Measurements from ENCODE around the gene TFEB. TPM values are rescaled to one million over a fixed set of nuclear protein-coding genes. Genes with fewer than 3 reads are reported as not detected.

The TFEB gene
- total and polyA plus RNA-seq, 2 of the 8 experiments (the other 6 are each of a cell fraction or from before 2014, with no cell fraction given): 2.3 to 6.7 TPM

DNA sequence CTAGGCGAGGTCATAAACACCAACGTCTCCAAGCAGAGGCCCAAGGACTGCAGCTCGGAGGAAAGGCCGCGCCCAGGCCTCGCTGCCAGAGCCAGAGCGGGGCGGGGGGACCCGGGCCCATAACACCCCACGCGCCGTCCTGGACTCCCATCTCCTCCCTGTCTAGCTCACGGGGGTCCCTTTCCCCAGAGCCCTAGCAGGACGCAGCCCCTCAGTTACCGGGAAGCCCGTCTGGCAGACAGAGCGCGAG, 52.2 kb downstream of the TFEB start:
- Histone ChIP-seq H2AK5ac (ENCODE audit: low read depth, low read length) (no peak overlapping the region), H4K91ac (replicated peaks; ENCODE audit: insufficient read length, low read length) (no peak overlapping the region), H3K23ac (ENCODE audit: insufficient read length) (no peak overlapping the region), H4K8ac (ENCODE audit: extremely low read depth, insufficient read depth, low read length) (peak overlapping the region; percentile 63; the same call in 1 of the 2 replicates), H3K14ac (ENCODE audit: insufficient read length) (no peak overlapping the region), H3K36me3 (ENCODE audit: control insufficient read depth in 2 of 4, insufficient read depth in 4 of 4, low read length in 3 of 4) (no peaks in the 10 kb centered on the region), H4K5ac (ENCODE audit: insufficient read length, low read depth, low read length) (no peak overlapping the region), H3K79me1 (ENCODE audit: low read depth, low read length) (no peaks in the 10 kb centered on the region), H2BK120ac (replicated peaks; ENCODE audit: low read depth, low read length) (no peak overlapping the region), H2AFZ (ENCODE audit: low read length) (0 out of 2 replicates have a peak overlapping the region, but pooled peaks have one; percentile 71), H2BK20ac (ENCODE audit: low read length) (peak overlapping the region; percentile 6; the same call in 1 of the 2 replicates), H3K9ac (replicated peaks in 1 of 4; ENCODE audit: extremely low read depth in 1 of 4, low read depth in 3 of 4, low read length in 3 of 4) (no peak overlapping the region), H3K4ac (replicated peaks; ENCODE audit: insufficient read length, low read depth, low read length) (no peak overlapping the region), H3K4me3 (ENCODE audit: extremely low read depth in 1 of 4, insufficient read depth in 2 of 4, low read depth in 3 of 4, low read length in 4 of 4) (peak overlapping the region in 3 of 4 experiments; percentile 11 to 57 (median 29); a peak in 5 of 8 replicates), H3K23me2 (ENCODE audit: low read depth, low read length) (peaks cover 5% of the 10 kb centered on the region; the same call in 1 of the 2 replicates), H2BK12ac (ENCODE audit: low read depth, low read length) (no peak overlapping the region), H3K18ac (ENCODE audit: extremely low read depth, low read length) (peak overlapping the region; percentile 48), H2BK5ac (ENCODE audit: low read depth, low read length) (peak overlapping the region; percentile 32; the same call in 1 of the 2 replicates), H3K4me1 (replicated peaks in 1 of 4; ENCODE audit: control insufficient read depth in 3 of 4, insufficient read depth in 4 of 4, low read length in 3 of 4) (peaks cover 5 to 37% (median 15%) of the 10 kb centered on the region in 4 experiments), H4K20me1 (replicated peaks in 1 of 2; ENCODE audit: control insufficient read depth in 1 of 2, insufficient read depth in 2 of 2, low read length in 2 of 2) (no peaks in the 10 kb centered on the region), H3K79me2 (ENCODE audit: control insufficient read depth in 1 of 2, insufficient read depth in 2 of 2, low read length in 2 of 2) (no peaks in the 10 kb centered on the region), H3K4me2 (ENCODE audit: insufficient read depth in 1 of 2, low read depth in 2 of 2, low read length in 2 of 2) (peak overlapping the region; percentile 2 to 74; a peak in 3 of 4 replicates), H3K27ac (ENCODE audit: low read depth, low read length) (no peak overlapping the region), H3K9me3 (ENCODE audit: insufficient read depth in 2 of 2, low read depth in 1 of 2, low read length in 1 of 2) (no peaks in the 10 kb centered on the region), H2BK15ac (ENCODE audit: low read length) (no peak overlapping the region; the same call in 1 of the 2 replicates), H3K56ac (replicated peaks; ENCODE audit: insufficient read length, low read depth, low read length) (no peak overlapping the region), H3K27me3 (replicated peaks in 1 of 4; ENCODE audit: control insufficient read depth in 3 of 4, extremely low read depth in 1 of 4, insufficient read depth in 3 of 4, low read length in 3 of 4) (peaks cover 0 to 12% (median 5%) of the 10 kb centered on the region in 4 experiments; a peak in 4 of 7 replicates)
- ChIA-PET POLR2A (ENCODE audit: partially characterized antibody) (interaction anchor here (0.9 to 1.9 kb wide), 3 partner anchors 39 to 83 kb away, joined by 3 to 10 read pairs (median 4); no protein-coding TSS in a partner anchor), CTCF (ENCODE audit: partially characterized antibody) (interaction anchor here (0.5 to 14.1 kb wide), 64 partner anchors 8 to 501 kb away, joined by 3 to 299 read pairs (median 5); partner anchors contain the start of genes MDFI and TOMM6)
- no peak for FAIRE-seq
- TF ChIP-seq CEBPB (IDR thresholded peaks at IDR 0.05; ENCODE audit: low read depth, low read length): no peak
- TF ChIP-seq TAF7 (optimal IDR thresholded peaks at IDR 0.05; ENCODE audit: borderline replicate concordance, low read depth, low read length): no peak
- TF ChIP-seq TAF1 (IDR thresholded peaks at IDR 0.05; ENCODE audit: low read depth, low read length): no peak
- no peak for TF ChIP-seq CHD1 (IDR thresholded peaks at IDR 0.05; ENCODE audit: low read depth, low read length)
- TF ChIP-seq CHD2 (IDR thresholded peaks at IDR 0.05; ENCODE audit: low read length): no peak
- TF ChIP-seq NANOG (IDR thresholded peaks at IDR 0.05; ENCODE audit: insufficient read depth, low read depth, low read length, poor library complexity, severe bottlenecking): no peak
- TF ChIP-seq FOSL1 (IDR thresholded peaks at IDR 0.05; ENCODE audit: insufficient read depth, low read depth, low read length): no peak
- no peak for TF ChIP-seq RNF2 (IDR thresholded peaks at IDR 0.05; ENCODE audit: borderline replicate concordance, low read depth, low read length, missing control alignments, poor library complexity, severe bottlenecking)
- DNase-seq (ENCODE audit: low read depth in 1 of 2, low spot score in 2 of 2): no peak
- WGBS, 2 experiments (ENCODE audit: extremely low coverage in 1 of 2, insufficient coverage in 1 of 2, insufficient read length in 1 of 2, insufficient replicate concordance in 2 of 2, low coverage in 1 of 2, low lambda C conversion rate in 2 of 2, missing lambda C conversion rate in 1 of 2): 40% methylated on average over 18 of the region's 18 CpGs; no CpG with 5 or more reads in 1 of the 2 experiments
